ENCODE data around the gene NCKAP5. TPM values are rescaled to one million over a fixed set of nuclear protein-coding genes. Genes with fewer than 3 reads are reported as not detected.

Gene NCKAP5
- total and polyA plus RNA-seq, 9 of the 15 experiments (the other 6 are each of a cell fraction or from before 2014, with no cell fraction given): not detected

DNA sequence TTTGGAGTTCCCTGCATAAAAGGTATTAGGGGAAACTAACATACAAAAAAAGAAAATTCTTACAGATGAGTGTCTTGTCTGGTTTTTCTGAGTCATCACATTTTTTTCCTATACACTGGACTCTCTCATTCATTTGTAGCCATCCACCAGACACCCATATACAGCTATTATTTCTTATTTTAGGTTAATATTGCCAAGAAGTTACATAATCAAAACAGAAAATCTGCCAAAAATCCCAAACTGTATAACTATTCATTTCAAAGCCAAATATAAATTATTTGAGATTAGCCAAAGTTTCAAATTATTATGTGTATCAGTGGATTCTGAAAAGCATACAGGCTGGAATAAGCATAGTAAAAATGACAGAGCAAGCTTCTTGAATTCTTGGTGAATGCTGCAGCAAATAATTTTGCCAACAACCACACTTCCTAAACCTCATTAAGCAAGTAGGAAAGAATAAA, 191.2 kb downstream of the NCKAP5 start (continued):
- TF ChIP-seq BRF2 (IDR thresholded peaks at IDR 0.05; ENCODE audit: borderline replicate concordance, insufficient read depth, insufficient read length) (no peak), HDAC1 (IDR thresholded peaks at IDR 0.05) (no peak)

GRCh38 chr2:133374781-133375180, 193.5 kb downstream of the NCKAP5 start:
- no peak overlapping the region for H3K9ac ChIP-seq (ENCODE audit: insufficient read depth in 1 of 2, low read depth in 2 of 2, low read length in 2 of 2)

More at GRCh38 chr2:133374781-133375180, 193.5 kb downstream of the NCKAP5 start:
- H3K4me1 ChIP-seq (replicated peaks in 1 of 2; ENCODE audit: control insufficient read depth in 2 of 2, insufficient read depth in 2 of 2, low read length in 2 of 2): no peaks in the 10 kb centered on the region
- ChIA-PET CTCF (ENCODE audit: low intra/inter-chr PET ratio) (no interaction called here), POLR2A (no interaction called here)
- FAIRE-seq (no peak), DNase-seq (ENCODE audit: extremely low read depth in 1 of 4, low spot score in 3 of 4) (no peak), ATAC-seq (no peak)
- H3K9me1 ChIP-seq (ENCODE audit: control insufficient read depth, insufficient read depth, low read length): no peaks in the 10 kb centered on the region
- H3K27ac ChIP-seq (ENCODE audit: extremely low read depth, low read depth, low read length): no peak overlapping the region
- H3K4me3 ChIP-seq: no peak overlapping the region
- WGBS (ENCODE audit: insufficient coverage, low coverage, missing lambda C conversion rate): 0% methylated on average over 5 of the region's 5 CpGs
- no TSS peak for BruUV-seq (replicated peaks)
- intact Hi-C loops (cut with micrococcal nuclease) (no loop called here), in situ Hi-C loops (cut with MboI) (no loop called here)
- H2AFZ ChIP-seq (ENCODE audit: low read depth, low read length): no peak overlapping the region
- no peaks in the 10 kb centered on the region for H3K27me3 ChIP-seq (ENCODE audit: control insufficient read depth in 2 of 2, insufficient read depth in 2 of 2, low read length in 2 of 2)
- no peaks in the 10 kb centered on the region for H3K36me3 ChIP-seq (ENCODE audit: control insufficient read depth, insufficient read depth, low read length)
- H3K79me2 ChIP-seq (ENCODE audit: control insufficient read depth, insufficient read depth, low read length): no peaks in the 10 kb centered on the region
- no peaks in the 10 kb centered on the region for H4K20me1 ChIP-seq (replicated peaks; ENCODE audit: control insufficient read depth, insufficient read depth, low read length)
- TF ChIP-seq WHSC1 (IDR thresholded peaks at IDR 0.05; ENCODE audit: low read length) (no peak), DACH1 (IDR thresholded peaks at IDR 0.05; ENCODE audit: partially characterized antibody) (no peak), GTF2E2 (tag; IDR thresholded peaks at IDR 0.05) (no peak), MCM7 (IDR thresholded peaks at IDR 0.05) (no peak), KDM4B (IDR thresholded peaks at IDR 0.05; ENCODE audit: borderline replicate concordance in 2 of 2, low read depth in 1 of 2) (no peak)
- TF ChIP-seq, protein P1, sequence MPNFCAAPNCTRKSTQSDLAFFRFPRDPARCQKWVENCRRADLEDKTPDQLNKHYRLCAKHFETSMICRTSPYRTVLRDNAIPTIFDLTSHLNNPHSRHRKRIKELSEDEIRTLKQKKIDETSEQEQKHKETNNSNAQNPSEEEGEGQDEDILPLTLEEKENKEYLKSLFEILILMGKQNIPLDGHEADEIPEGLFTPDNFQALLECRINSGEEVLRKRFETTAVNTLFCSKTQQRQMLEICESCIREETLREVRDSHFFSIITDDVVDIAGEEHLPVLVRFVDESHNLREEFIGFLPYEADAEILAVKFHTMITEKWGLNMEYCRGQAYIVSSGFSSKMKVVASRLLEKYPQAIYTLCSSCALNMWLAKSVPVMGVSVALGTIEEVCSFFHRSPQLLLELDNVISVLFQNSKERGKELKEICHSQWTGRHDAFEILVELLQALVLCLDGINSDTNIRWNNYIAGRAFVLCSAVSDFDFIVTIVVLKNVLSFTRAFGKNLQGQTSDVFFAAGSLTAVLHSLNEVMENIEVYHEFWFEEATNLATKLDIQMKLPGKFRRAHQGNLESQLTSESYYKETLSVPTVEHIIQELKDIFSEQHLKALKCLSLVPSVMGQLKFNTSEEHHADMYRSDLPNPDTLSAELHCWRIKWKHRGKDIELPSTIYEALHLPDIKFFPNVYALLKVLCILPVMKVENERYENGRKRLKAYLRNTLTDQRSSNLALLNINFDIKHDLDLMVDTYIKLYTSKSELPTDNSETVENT (CRISPR knock-in tag; IDR thresholded peaks at IDR 0.05): no peak
- no peak overlapping the region for H3K4me2 ChIP-seq (ENCODE audit: insufficient read depth, low read length)
- H3K9me3 ChIP-seq (replicated peaks; ENCODE audit: control insufficient read depth, insufficient read depth, low read depth, low read length): no peaks in the 10 kb centered on the region

Measured in K562 (cell line).